Activated CD4-positive, alpha-beta memory T cell treated with anti-CD3 and anti-CD28 coated beads for 36 hours (primary cell): Measurements from ENCODE around the gene MAML3. TPM values are rescaled to one million over a fixed set of nuclear protein-coding genes. Genes with fewer than 3 reads are reported as not detected.

Source experiments
- CTCF ChIA-PET: fragments of 350-600 bp; sonication (Branson Sonifier 250); formaldehyde crosslinking; loops from one replicate; lab custom pipeline; 2021; ENCODE audit warnings: antibody characterized with exemption, inconsistent platforms; lab: Charles Lee
- POLR2A ChIA-PET: fragments of 350-600 bp; sonication (Branson Sonifier 250); formaldehyde crosslinking; loops from one replicate; lab custom pipeline; 2021; ENCODE audit warnings: antibody characterized with exemption; lab: Charles Lee
- DNase-seq: peaks from one replicate; pipeline ENCODE4 v3.0.0-alpha.2; 2020
- H3K27ac Mint-ChIP-seq: one replicate; pipeline ENCODE4 v1.8.0; 2021; ENCODE audit warnings: mixed read lengths
- H3K27me3 Mint-ChIP-seq: one replicate; pipeline ENCODE4 v1.8.0; 2021; ENCODE audit warnings: mixed read lengths
- H3K36me3 Mint-ChIP-seq: one replicate; pipeline ENCODE4 v1.8.0; 2021; ENCODE audit warnings: mixed read lengths
- H3K4me1 Mint-ChIP-seq: one replicate; pipeline ENCODE4 v1.8.0; 2021; ENCODE audit warnings: low read depth, mixed read lengths
- H3K4me3 Mint-ChIP-seq: one replicate; pipeline ENCODE4 v1.8.0; 2021; ENCODE audit warnings: mild to moderate bottlenecking, mixed read lengths
- H3K9me3 Mint-ChIP-seq: one replicate; pipeline ENCODE4 v1.8.0; 2021; ENCODE audit warnings: mixed read lengths
- intact Hi-C: fragments of 100-400 bp; cut with micrococcal nuclease; formaldehyde crosslinking; loops from one replicate; pipeline ENCODE4 v1.15.1; 2023
- total RNA-seq, 2 experiments: library from RNA; stranded (reverse); gene quantifications; one replicate each; pipeline ENCODE4 v1.2.3, GENCODE V29; 2021

Gene MAML3
- total RNA-seq, 2 experiments from 2014 or later = 0.51 to 0.76 TPM

DNA sequence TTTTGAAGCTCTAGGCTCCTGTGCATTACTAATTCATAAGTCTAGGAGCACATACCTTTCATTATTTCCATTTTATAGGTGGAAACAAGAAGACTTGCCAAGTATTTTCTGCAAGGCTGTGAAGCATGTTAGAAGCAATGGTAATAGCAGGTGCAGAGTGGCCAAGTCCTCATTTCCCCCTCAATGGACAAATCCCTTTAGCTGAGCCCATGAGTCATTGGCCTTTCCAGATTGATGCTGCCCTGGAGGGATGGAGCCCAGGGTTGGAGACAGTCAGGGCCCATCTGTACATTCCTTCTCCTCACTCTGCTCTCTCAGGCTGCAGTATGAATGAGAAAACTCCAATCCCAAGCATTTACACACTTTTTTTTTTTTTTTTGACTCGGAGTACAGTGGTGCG is 481.8 kb downstream of the MAML3 start:
- no peaks in the 10 kb centered on the region for H3K27me3 Mint-ChIP-seq

DNA sequence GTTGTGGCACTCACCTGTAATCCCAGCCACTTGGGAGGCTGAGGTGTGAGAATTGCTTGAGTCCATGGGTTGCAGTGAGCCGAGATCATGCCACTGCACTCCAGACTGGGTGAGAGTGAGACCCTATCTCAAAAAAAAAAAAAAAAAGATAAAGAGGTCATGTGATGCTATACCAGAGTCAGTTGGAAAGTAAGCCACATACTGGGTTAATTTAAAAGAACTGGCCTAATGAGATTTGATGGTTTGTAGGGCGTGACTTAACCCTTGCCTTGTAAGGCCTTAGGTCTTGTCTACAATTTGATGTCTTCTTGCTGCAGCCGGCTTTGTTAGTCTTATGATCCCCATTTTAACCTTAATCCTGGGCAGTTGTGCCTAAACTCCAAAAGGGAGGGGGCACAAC is 483.2 kb downstream of the MAML3 start:
- ChIA-PET POLR2A (no interaction called here), CTCF (interaction anchor here (2.5 kb wide), 1 partner anchor 19 kb away, joined by 10 read pairs; no protein-coding TSS in a partner anchor)
- peaks cover 8% of the 10 kb centered on the region for H3K4me1 Mint-ChIP-seq
- no peaks in the 10 kb centered on the region for H3K36me3 Mint-ChIP-seq
- H3K27me3 Mint-ChIP-seq = no peaks in the 10 kb centered on the region
- DNase-seq = no peak
- no peak overlapping the region for H3K27ac Mint-ChIP-seq
- no peak overlapping the region for H3K4me3 Mint-ChIP-seq
- intact Hi-C loops = no loop called here
- no peaks in the 10 kb centered on the region for H3K9me3 Mint-ChIP-seq

More for the DNA sequence above, 481.8 kb downstream of the MAML3 start:
- Mint-ChIP-seq H3K36me3 (no peaks in the 10 kb centered on the region), H3K9me3 (no peaks in the 10 kb centered on the region), H3K27ac (no peak overlapping the region), H3K4me3 (no peak overlapping the region), H3K4me1 (no peaks in the 10 kb centered on the region)
- ChIA-PET CTCF (interaction anchor here (2.5 kb wide), 1 partner anchor 15 kb away, joined by 10 read pairs; no protein-coding TSS in a partner anchor), POLR2A (interaction anchor here (0.6 kb wide), 1 partner anchor 72 kb away, joined by 3 read pairs; no protein-coding TSS in a partner anchor)
- intact Hi-C loops = no loop called here
- DNase-seq = no peak

DNA sequence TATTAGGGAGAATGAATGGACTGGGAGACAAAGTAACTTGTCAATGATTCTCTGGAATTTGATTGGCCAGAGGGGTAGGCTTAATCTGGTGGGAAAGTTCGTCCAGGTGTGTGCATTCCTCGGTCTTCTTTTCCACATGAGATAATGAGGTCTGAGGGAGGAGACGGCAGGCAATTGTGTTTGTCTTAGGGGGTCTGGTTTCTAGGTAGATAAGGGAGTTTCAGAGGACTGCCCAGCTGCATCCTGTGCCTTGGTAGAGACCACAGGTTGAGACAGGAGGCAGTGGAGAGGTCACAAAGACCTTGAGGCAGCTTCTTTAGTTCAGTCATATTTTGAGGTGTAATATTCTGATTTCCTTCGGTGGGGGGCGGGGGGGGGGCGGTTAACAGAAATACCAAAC is 484.1 kb downstream of the MAML3 start:
- Mint-ChIP-seq H3K4me3 (no peak overlapping the region), H3K36me3 (no peaks in the 10 kb centered on the region), H3K27ac (no peak overlapping the region), H3K9me3 (no peaks in the 10 kb centered on the region), H3K27me3 (no peaks in the 10 kb centered on the region), H3K4me1 (peaks cover 15% of the 10 kb centered on the region)
- no peak for DNase-seq
- ChIA-PET POLR2A (no interaction called here), CTCF (interaction anchor here (1.0 to 2.5 kb wide), 2 partner anchors 13 to 18 kb away, joined by 4 to 10 read pairs; no protein-coding TSS in a partner anchor)
- intact Hi-C loops = no loop called here

DNA sequence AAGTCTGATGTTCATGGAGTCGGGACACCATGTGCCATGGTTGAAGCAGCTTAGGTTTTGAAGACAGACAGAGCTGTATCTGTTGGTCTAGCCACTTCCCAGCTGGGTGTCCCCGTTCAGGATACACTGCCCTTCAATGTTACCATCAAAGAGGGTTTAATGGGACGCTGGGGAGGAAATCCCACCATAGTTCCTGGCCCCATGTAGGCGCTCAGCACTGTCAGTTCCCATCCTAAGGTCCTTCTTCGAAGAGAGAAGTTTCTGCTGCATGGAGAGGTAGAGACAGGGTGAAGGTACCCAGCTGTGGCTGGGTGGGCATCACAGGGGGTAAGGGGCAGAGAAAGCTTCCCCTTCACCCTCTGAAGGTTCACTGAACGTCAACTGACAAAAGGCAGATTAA is 484.6 kb downstream of the MAML3 start:
- H3K36me3 Mint-ChIP-seq = no peaks in the 10 kb centered on the region
- H3K4me1 Mint-ChIP-seq = peaks cover 15% of the 10 kb centered on the region
- H3K27me3 Mint-ChIP-seq = no peaks in the 10 kb centered on the region
- CTCF ChIA-PET = interaction anchor here (1.0 to 2.5 kb wide), 2 partner anchors 12 to 17 kb away, joined by 4 to 10 read pairs; no protein-coding TSS in a partner anchor
- H3K4me3 Mint-ChIP-seq = no peak overlapping the region
- no peaks in the 10 kb centered on the region for H3K9me3 Mint-ChIP-seq
- H3K27ac Mint-ChIP-seq = no peak overlapping the region
- no peak for DNase-seq
- intact Hi-C loops = no loop called here
- POLR2A ChIA-PET = no interaction called here

DNA sequence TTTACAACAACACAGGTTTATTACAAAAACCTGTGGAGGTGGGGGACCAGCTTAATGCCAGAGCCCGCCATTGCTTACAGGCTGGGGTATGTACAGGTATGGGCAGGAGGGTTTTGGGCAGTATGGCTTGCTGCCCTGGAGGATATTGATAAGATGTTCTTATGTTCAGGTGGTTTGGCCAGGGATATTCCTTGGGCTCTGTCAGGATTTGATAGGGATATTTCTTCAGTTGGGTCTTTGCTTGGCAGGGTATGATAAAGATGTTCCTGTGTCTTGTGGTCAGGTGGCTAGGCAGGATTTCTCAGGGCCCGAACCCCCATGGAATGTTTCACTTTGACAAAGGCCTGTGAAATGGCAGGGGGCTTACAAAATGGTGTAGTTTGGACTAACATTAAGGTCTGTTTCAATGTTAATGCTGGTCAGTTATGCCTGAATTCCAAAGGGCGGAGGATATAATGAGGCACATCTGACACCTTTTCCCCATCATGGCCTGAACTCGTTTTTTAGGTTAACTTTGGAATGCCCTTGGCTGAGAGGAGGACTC is 485.3 kb downstream of the MAML3 start:
- Mint-ChIP-seq H3K27me3 (no peaks in the 10 kb centered on the region), H3K27ac (no peak overlapping the region), H3K36me3 (no peaks in the 10 kb centered on the region), H3K4me3 (no peak overlapping the region), H3K9me3 (no peaks in the 10 kb centered on the region), H3K4me1 (peaks cover 15% of the 10 kb centered on the region)
- CTCF ChIA-PET = interaction anchor here (1.0 to 4.1 kb wide), 3 partner anchors 12 to 17 kb away, joined by 4 to 23 read pairs (median 10); no protein-coding TSS in a partner anchor
- DNase-seq = no peak
- POLR2A ChIA-PET = no interaction called here
- intact Hi-C loops = no loop called here

DNA sequence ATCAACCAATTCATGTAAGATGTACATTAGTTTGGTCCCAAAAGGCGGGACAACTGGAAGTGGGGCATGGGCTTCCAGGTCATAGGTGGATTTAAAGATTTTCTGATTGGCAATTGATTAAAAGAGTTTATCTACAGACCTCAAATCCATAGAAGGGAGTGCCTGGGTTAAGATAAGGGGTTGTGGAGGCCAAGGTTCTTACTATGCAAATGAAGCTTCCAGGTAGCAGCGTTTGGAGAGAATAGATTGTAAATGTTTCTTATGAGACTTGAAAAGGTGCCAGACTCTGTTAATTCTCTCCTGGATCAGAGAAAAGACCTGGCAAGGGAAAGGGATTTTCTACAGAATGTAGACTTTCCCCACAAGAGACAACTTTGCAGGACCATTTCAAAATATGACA is 485.9 kb downstream of the MAML3 start:
- H3K4me3 Mint-ChIP-seq = no peak overlapping the region
- no peaks in the 10 kb centered on the region for H3K27me3 Mint-ChIP-seq
- no peaks in the 10 kb centered on the region for H3K9me3 Mint-ChIP-seq
- POLR2A ChIA-PET = no interaction called here
- peaks cover 15% of the 10 kb centered on the region for H3K4me1 Mint-ChIP-seq
- intact Hi-C loops = no loop called here
- CTCF ChIA-PET = interaction anchor here (4.1 kb wide), 1 partner anchor 11 kb away, joined by 23 read pairs; no protein-coding TSS in a partner anchor
- H3K27ac Mint-ChIP-seq = no peak overlapping the region
- DNase-seq = no peak
- no peaks in the 10 kb centered on the region for H3K36me3 Mint-ChIP-seq

Other genes starting within 250 kb of the MAML3 start
- gene SCOC, start 219.5 kb upstream of the MAML3 start, total RNA-seq = 10 to 100 TPM; 46.9 to 48.4 TPM